Vagina (tissue), 2 donors: ENCODE measurements around the gene AUH. TPM values are rescaled to one million over a fixed set of nuclear protein-coding genes. Genes with fewer than 3 reads are reported as not detected.

Experiments used
- DNase-seq, 2 donors: peaks; one replicate each; pipeline ENCODE4 v3.0.0-alpha.2; 2017; ENCODE audit errors: extremely low spot score in 2 of 2
- H3K27ac ChIP-seq: fragments of 200-600 bp; sonication (generic); one replicate; pipeline ENCODE4 v1.5.1; 2019
- H3K27me3 ChIP-seq: fragments of 200-600 bp; sonication (generic); one replicate; pipeline ENCODE4 v1.5.1; 2019
- H3K36me3 ChIP-seq, 2 donors: fragments of 200-600 bp; sonication (generic); one replicate each; pipeline ENCODE4 v1.5.1; 2017 to 2019
- H3K4me1 ChIP-seq: fragments of 200-600 bp; sonication (generic); one replicate; pipeline ENCODE4 v1.5.1; 2019
- H3K4me3 ChIP-seq, 2 donors: fragments of 200-600 bp; sonication (generic); 1 replicate in 1 of 2; 2 replicates in 1 of 2; pipeline ENCODE4 v1.5.1; 2016 to 2019
- H3K9me3 ChIP-seq: fragments of 200-600 bp; sonication (generic); one replicate; pipeline ENCODE4 v1.5.1; 2019
- CTCF ChIP-seq, 3 experiments: fragments of 450-650 bp in 2 of 3; fragments of 200-600 bp in 1 of 3; sonication (generic) in 1 of 3; IDR thresholded peaks; one replicate each; pipeline ENCODE4 v1.5.1; 2017 to 2019; ENCODE audit warnings: antibody characterized with exemption in 3 of 3, mild to moderate bottlenecking in 2 of 3, moderate library complexity in 2 of 3
- POLR2A ChIP-seq, 2 donors: fragments of 450-650 bp; IDR thresholded peaks; one replicate each; pipeline ENCODE4 v1.6.1; 2017; ENCODE audit warnings: antibody characterized with exemption in 2 of 2, mild to moderate bottlenecking in 2 of 2, moderate library complexity in 2 of 2
- POLR2AphosphoS5 ChIP-seq, 2 donors: sonication (generic); formaldehyde crosslinking; IDR thresholded peaks; one replicate each; pipeline ENCODE4 v1.9.0; 2017; ENCODE audit warnings: antibody characterized with exemption in 2 of 2, mild to moderate bottlenecking in 2 of 2, low read depth in 1 of 2; ENCODE audit not compliant: insufficient read depth in 1 of 2
- intact Hi-C: fragments of 100-400 bp; cut with DNase I; formaldehyde crosslinking; loops from one replicate; pipeline ENCODE4 v1.15.1; 2023
- total RNA-seq: library from RNA; depleted of rRNA; stranded (reverse); fragments of >200 nt; gene quantifications from one replicate; pipeline ENCODE4 v1.2.3, GENCODE V29; 2016

The AUH gene
- total RNA-seq, 1 donor from 2014 or later = 39.0 TPM

- Histone ChIP-seq H3K27me3 (no peaks in the 10 kb centered on the region), H3K4me1 (peaks cover 3% of the 10 kb centered on the region), H3K36me3 (no peaks in the 10 kb centered on the region), H3K27ac (no peak overlapping the region), H3K9me3 (no peaks in the 10 kb centered on the region), H3K4me3 (no peak overlapping the region)
- intact Hi-C loops = no loop called here
- TF ChIP-seq CTCF (IDR thresholded peaks at IDR 0.05) (no peak), POLR2AphosphoS5 (IDR thresholded peaks at IDR 0.05; ENCODE audit: insufficient read depth in 1 of 2, low read depth in 1 of 2) (no peak), POLR2A (IDR thresholded peaks at IDR 0.05) (no peak)
- DNase-seq = no peak
Observed at GRCh38 chr9:91261417-91261816, 100.3 kb downstream of the AUH start.

GRCh38 chr9:91259162-91259561 lies 102.6 kb downstream of the AUH start:
- intact Hi-C loops = no loop called here
- H3K4me3 ChIP-seq = no peak overlapping the region
- TF ChIP-seq POLR2AphosphoS5 (IDR thresholded peaks at IDR 0.05; ENCODE audit: insufficient read depth in 1 of 2, low read depth in 1 of 2) = no peak
- no peak for TF ChIP-seq CTCF (IDR thresholded peaks at IDR 0.05)
- no peak for TF ChIP-seq POLR2A (IDR thresholded peaks at IDR 0.05)

GRCh38 chr9:91258451-91258850 lies 103.3 kb downstream of the AUH start:
- no peak overlapping the region for H3K27ac ChIP-seq
- peaks cover 9% of the 10 kb centered on the region for H3K4me1 ChIP-seq
- DNase-seq = no peak
- no peaks in the 10 kb centered on the region for H3K9me3 ChIP-seq
- H3K27me3 ChIP-seq = no peaks in the 10 kb centered on the region
- TF ChIP-seq POLR2A (IDR thresholded peaks at IDR 0.05) = no peak
- TF ChIP-seq POLR2AphosphoS5 (IDR thresholded peaks at IDR 0.05; ENCODE audit: insufficient read depth in 1 of 2, low read depth in 1 of 2) = no peak
- TF ChIP-seq CTCF (IDR thresholded peaks at IDR 0.05) = no peak
- no peaks in the 10 kb centered on the region for H3K36me3 ChIP-seq
- no peak overlapping the region for H3K4me3 ChIP-seq
- intact Hi-C loops = no loop called here

More at GRCh38 chr9:91259162-91259561, 102.6 kb downstream of the AUH start:
- no peak for DNase-seq
- no peak overlapping the region for H3K27ac ChIP-seq
- no peaks in the 10 kb centered on the region for H3K9me3 ChIP-seq
- H3K36me3 ChIP-seq = no peaks in the 10 kb centered on the region
- H3K27me3 ChIP-seq = no peaks in the 10 kb centered on the region
- peaks cover 9% of the 10 kb centered on the region for H3K4me1 ChIP-seq

GRCh38 chr9:91256235-91256634 lies 105.5 kb downstream of the AUH start:
- no peak for DNase-seq
- no peaks in the 10 kb centered on the region for H3K27me3 ChIP-seq
- TF ChIP-seq CTCF (IDR thresholded peaks at IDR 0.05) = no peak

GRCh38 chr9:91255327-91255726 lies 106.4 kb downstream of the AUH start:
- peaks cover 9% of the 10 kb centered on the region for H3K4me1 ChIP-seq
- no peak overlapping the region for H3K27ac ChIP-seq
- no peak for DNase-seq
- intact Hi-C loops = no loop called here
- TF ChIP-seq POLR2A (IDR thresholded peaks at IDR 0.05) (no peak), CTCF (IDR thresholded peaks at IDR 0.05) (no peak), POLR2AphosphoS5 (IDR thresholded peaks at IDR 0.05; ENCODE audit: insufficient read depth in 1 of 2, low read depth in 1 of 2) (no peak)
- no peaks in the 10 kb centered on the region for H3K9me3 ChIP-seq
- no peaks in the 10 kb centered on the region for H3K27me3 ChIP-seq
- H3K4me3 ChIP-seq = no peak overlapping the region
- no peaks in the 10 kb centered on the region for H3K36me3 ChIP-seq

More at GRCh38 chr9:91256235-91256634, 105.5 kb downstream of the AUH start:
- Histone ChIP-seq H3K27ac (no peak overlapping the region), H3K36me3 (no peaks in the 10 kb centered on the region), H3K4me3 (no peak overlapping the region), H3K4me1 (peaks cover 9% of the 10 kb centered on the region), H3K9me3 (no peaks in the 10 kb centered on the region)
- intact Hi-C loops = no loop called here
